Astrocyte (in vitro differentiated cells and primary cell): ENCODE results near the gene MDFI. TPM values are rescaled to one million over a fixed set of nuclear protein-coding genes. Genes with fewer than 3 reads are reported as not detected.

Experiments used
- DNase-seq: peaks from one replicate; pipeline ENCODE4 v3.0.0-alpha.2; 2010; ENCODE audit warnings: low read depth
- FAIRE-seq: peaks from 2 replicates; lab custom pipeline; 2011; peaks lifted over from hg19 to GRCh38; lab: Jason Lieb, UNC
- H2AFZ ChIP-seq: 2 replicates; pipeline ENCODE4 v1.6.0; 2012; ENCODE audit warnings: low read depth, low read length, inconsistent platforms
- H3K27ac ChIP-seq: 2 replicates; pipeline ENCODE4 v1.5.1; 2011; ENCODE audit warnings: low read depth, low read length, inconsistent platforms
- H3K27me3 ChIP-seq: 2 replicates; pipeline ENCODE4 v1.6.0; 2011; ENCODE audit warnings: low read length, inconsistent platforms; ENCODE audit not compliant: insufficient read depth
- H3K36me3 ChIP-seq: 2 replicates; pipeline ENCODE4 v1.5.1; 2011; ENCODE audit warnings: low read length, inconsistent platforms; ENCODE audit not compliant: insufficient read depth
- H3K4me1 ChIP-seq: 2 replicates; pipeline ENCODE4 v1.5.1; 2011; ENCODE audit warnings: low read length, inconsistent platforms; ENCODE audit not compliant: insufficient read depth
- H3K4me2 ChIP-seq: 2 replicates; pipeline ENCODE4 v1.6.0; 2012; ENCODE audit warnings: low read length, inconsistent platforms
- H3K4me3 ChIP-seq: 2 replicates; pipeline ENCODE4 v1.5.1; 2011; ENCODE audit warnings: low read depth, mild to moderate bottlenecking, low read length, inconsistent platforms; ENCODE audit not compliant: insufficient read depth
- H3K79me2 ChIP-seq: 2 replicates; pipeline ENCODE4 v1.6.0; 2012; ENCODE audit warnings: mild to moderate bottlenecking, low read length, inconsistent platforms; ENCODE audit not compliant: insufficient read depth
- H3K9ac ChIP-seq: 2 replicates; pipeline ENCODE4 v1.6.0; 2012; ENCODE audit warnings: mild to moderate bottlenecking, low read length, inconsistent platforms
- H3K9me3 ChIP-seq: 2 replicates; pipeline ENCODE4 v1.5.1; 2012; ENCODE audit warnings: low read depth, mild to moderate bottlenecking, low read length, inconsistent platforms; ENCODE audit not compliant: insufficient read depth
- H4K20me1 ChIP-seq: 2 replicates; pipeline ENCODE4 v1.6.0; 2012; ENCODE audit warnings: low read length, inconsistent platforms; ENCODE audit not compliant: insufficient read depth
- H3K27ac Mint-ChIP-seq: one replicate; pipeline ENCODE4 v1.8.0; 2021; ENCODE audit warnings: mild to moderate bottlenecking, mixed read lengths; ENCODE audit not compliant: unreplicated experiment
- H3K27me3 Mint-ChIP-seq: one replicate; pipeline ENCODE4 v1.8.0; 2021; ENCODE audit warnings: low read depth, mixed read lengths; ENCODE audit not compliant: unreplicated experiment
- H3K36me3 Mint-ChIP-seq: one replicate; pipeline ENCODE4 v1.8.0; 2021; ENCODE audit warnings: low read depth, mixed read lengths; ENCODE audit not compliant: unreplicated experiment
- H3K4me1 Mint-ChIP-seq: one replicate; pipeline ENCODE4 v1.8.0; 2021; ENCODE audit warnings: low read depth, mixed read lengths; ENCODE audit not compliant: unreplicated experiment
- H3K4me3 Mint-ChIP-seq: one replicate; pipeline ENCODE4 v1.8.0; 2021; ENCODE audit warnings: mild to moderate bottlenecking, moderate library complexity, mixed read lengths; ENCODE audit not compliant: unreplicated experiment
- H3K9me3 Mint-ChIP-seq: one replicate; pipeline ENCODE4 v1.8.0; 2021; ENCODE audit warnings: mild to moderate bottlenecking, mixed read lengths; ENCODE audit not compliant: unreplicated experiment
- EZH2 ChIP-seq: IDR thresholded peaks from 2 replicates; pipeline ENCODE4 v1.6.1; 2012; ENCODE audit warnings: mild to moderate bottlenecking, low read length, inconsistent platforms; ENCODE audit not compliant: insufficient read depth
- total RNA-seq: library from RNA; stranded (reverse); gene quantifications from 2 replicates; pipeline ENCODE4 v1.2.1, GENCODE V29; 2021
- TF ChIP-seq, protein P1 (sequence below): IDR thresholded peaks from 2 replicates; pipeline ENCODE4 v1.5.1; 2011; ENCODE audit warnings: low read depth, mild to moderate bottlenecking, inconsistent platforms, low read length, moderate library complexity; ENCODE audit not compliant: insufficient read depth

MDFI gene
- total RNA-seq, 1 donor from 2014 or later: 144 TPM

DNA sequence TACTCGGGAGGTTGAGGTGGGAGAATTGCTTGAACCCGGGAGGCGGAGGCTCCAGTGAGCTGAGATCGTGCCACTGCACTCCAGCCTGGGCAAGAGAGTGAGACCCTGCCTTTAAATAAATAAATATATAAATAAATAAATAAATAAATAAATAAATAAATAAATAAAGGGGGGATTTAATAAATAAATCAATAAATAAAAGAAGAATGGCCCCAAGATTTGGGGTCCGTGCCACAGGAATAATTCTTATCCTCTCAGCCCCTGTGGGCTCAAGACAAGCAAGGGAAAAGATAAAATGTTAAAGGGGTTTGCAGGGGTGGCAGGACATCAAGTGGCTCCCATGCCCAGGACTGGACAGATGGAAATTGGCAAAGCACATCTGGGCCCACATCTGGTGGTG lies 31.2 kb upstream of the MDFI start:
- Histone ChIP-seq H3K9ac (no peak overlapping the region), H3K4me2 (no peak overlapping the region), H3K79me2 (no peaks in the 10 kb centered on the region), H3K4me3 (no peak overlapping the region), H2AFZ (no peak overlapping the region), H4K20me1 (no peaks in the 10 kb centered on the region), H3K27me3 (no peaks in the 10 kb centered on the region), H3K36me3 (no peaks in the 10 kb centered on the region), H3K9me3 (no peaks in the 10 kb centered on the region), H3K27ac (no peak overlapping the region), H3K4me1 (no peaks in the 10 kb centered on the region)
- Mint-ChIP-seq H3K36me3 (peaks cover 2% of the 10 kb centered on the region), H3K4me3 (no peak overlapping the region), H3K27ac (no peak overlapping the region), H3K27me3 (peaks cover 9% of the 10 kb centered on the region), H3K4me1 (peaks cover 5% of the 10 kb centered on the region), H3K9me3 (peaks cover 7% of the 10 kb centered on the region)
- TF ChIP-seq EZH2: no peak
- TF ChIP-seq, protein P1, sequence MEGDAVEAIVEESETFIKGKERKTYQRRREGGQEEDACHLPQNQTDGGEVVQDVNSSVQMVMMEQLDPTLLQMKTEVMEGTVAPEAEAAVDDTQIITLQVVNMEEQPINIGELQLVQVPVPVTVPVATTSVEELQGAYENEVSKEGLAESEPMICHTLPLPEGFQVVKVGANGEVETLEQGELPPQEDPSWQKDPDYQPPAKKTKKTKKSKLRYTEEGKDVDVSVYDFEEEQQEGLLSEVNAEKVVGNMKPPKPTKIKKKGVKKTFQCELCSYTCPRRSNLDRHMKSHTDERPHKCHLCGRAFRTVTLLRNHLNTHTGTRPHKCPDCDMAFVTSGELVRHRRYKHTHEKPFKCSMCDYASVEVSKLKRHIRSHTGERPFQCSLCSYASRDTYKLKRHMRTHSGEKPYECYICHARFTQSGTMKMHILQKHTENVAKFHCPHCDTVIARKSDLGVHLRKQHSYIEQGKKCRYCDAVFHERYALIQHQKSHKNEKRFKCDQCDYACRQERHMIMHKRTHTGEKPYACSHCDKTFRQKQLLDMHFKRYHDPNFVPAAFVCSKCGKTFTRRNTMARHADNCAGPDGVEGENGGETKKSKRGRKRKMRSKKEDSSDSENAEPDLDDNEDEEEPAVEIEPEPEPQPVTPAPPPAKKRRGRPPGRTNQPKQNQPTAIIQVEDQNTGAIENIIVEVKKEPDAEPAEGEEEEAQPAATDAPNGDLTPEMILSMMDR: no peak
- no peak for FAIRE-seq
- DNase-seq: no peak

DNA sequence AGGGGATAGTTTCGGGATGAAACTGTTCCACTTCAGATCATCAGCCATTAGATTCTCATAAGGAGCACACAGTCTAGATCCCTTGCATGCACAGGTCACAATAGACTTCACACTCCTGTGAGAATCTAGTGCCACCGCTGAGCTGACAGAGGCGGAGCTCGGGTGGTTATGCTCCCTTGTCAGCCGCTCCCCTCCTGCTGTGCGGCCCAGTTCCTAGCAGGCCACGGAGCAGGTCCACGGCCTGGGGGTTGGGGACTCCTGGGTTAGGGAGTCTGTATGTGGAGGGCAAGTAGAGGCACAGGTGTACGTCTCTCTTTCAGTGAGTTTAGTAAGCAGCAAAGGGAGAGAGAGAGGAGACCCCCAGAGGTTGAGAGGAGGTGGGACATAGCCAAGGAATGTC lies 30.5 kb upstream of the MDFI start:
- peaks cover 2% of the 10 kb centered on the region for H3K36me3 Mint-ChIP-seq
- H3K4me2 ChIP-seq: no peak overlapping the region
- H3K9me3 ChIP-seq: no peaks in the 10 kb centered on the region
- H3K4me3 Mint-ChIP-seq: no peak overlapping the region
- H3K27me3 ChIP-seq: no peaks in the 10 kb centered on the region
- no peaks in the 10 kb centered on the region for H3K4me1 ChIP-seq
- H4K20me1 ChIP-seq: no peaks in the 10 kb centered on the region
- peaks cover 10% of the 10 kb centered on the region for H3K9me3 Mint-ChIP-seq
- H3K27ac Mint-ChIP-seq: no peak overlapping the region
- TF ChIP-seq, protein P1: no peak
- no peak for TF ChIP-seq EZH2
- no peaks in the 10 kb centered on the region for H3K36me3 ChIP-seq
- FAIRE-seq (no peak), DNase-seq (no peak)
- H3K9ac ChIP-seq: no peak overlapping the region
- no peak overlapping the region for H2AFZ ChIP-seq
- H3K79me2 ChIP-seq: no peaks in the 10 kb centered on the region
- peaks cover 1% of the 10 kb centered on the region for H3K4me1 Mint-ChIP-seq
- H3K27me3 Mint-ChIP-seq: peaks cover 9% of the 10 kb centered on the region
- no peak overlapping the region for H3K4me3 ChIP-seq
- no peak overlapping the region for H3K27ac ChIP-seq

DNA sequence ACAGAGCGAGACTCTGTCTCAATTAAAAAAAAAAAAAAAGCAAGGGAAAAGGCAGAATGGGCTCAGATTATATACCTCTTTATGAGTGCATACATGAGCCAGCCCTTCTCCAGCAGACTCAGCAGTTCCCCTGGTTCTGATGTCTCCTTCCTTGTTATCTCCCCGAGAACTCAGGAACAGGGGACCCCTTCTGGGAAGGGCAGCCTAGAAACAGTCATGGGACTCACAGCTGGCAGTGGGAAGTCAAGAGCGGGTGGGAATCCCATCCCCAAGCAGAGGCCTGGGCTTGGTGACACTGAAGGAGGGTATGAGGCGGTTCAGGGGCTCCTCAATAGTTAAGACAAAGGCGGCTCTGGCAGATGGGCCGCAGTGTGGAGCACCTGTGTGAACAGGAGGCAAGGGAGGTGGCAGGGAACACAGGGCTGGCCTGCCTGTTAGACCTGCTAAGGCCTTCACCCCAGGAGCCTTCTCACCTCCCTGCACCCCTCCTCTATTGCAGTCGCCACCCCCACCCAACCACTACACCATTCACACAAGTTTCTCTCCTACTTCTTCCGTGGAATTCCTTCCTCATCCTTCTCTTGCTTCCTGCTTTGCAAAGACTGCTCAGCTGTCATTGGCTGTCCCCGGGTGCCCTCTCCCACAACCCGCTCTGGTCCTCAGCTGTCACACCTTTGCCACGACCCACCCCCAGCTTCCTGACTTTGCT lies 29.7 kb upstream of the MDFI start:
- Histone ChIP-seq H3K9me3 (peaks cover 2% of the 10 kb centered on the region), H3K4me1 (no peaks in the 10 kb centered on the region), H3K79me2 (no peaks in the 10 kb centered on the region), H3K36me3 (no peaks in the 10 kb centered on the region), H3K4me2 (no peak overlapping the region), H3K4me3 (no peak overlapping the region), H3K27ac (no peak overlapping the region), H4K20me1 (no peaks in the 10 kb centered on the region), H3K27me3 (no peaks in the 10 kb centered on the region), H2AFZ (no peak overlapping the region), H3K9ac (no peak overlapping the region)
- Mint-ChIP-seq H3K4me1 (no peaks in the 10 kb centered on the region), H3K27ac (no peak overlapping the region), H3K27me3 (peaks cover 10% of the 10 kb centered on the region), H3K36me3 (peaks cover 2% of the 10 kb centered on the region), H3K4me3 (no peak overlapping the region), H3K9me3 (peaks cover 14% of the 10 kb centered on the region)
- no peak for TF ChIP-seq EZH2
- TF ChIP-seq, protein P1: no peak
- no peak for FAIRE-seq
- DNase-seq: no peak
